K562 (cell line): Measurements from ENCODE around the gene GPATCH4. TPM values are rescaled to one million over a fixed set of nuclear protein-coding genes. Genes with fewer than 3 reads are reported as not detected.

Source experiments
- ATAC-seq: fragments of 200-7000 bp; cut with Tn5 transposase; 3 replicates; pipeline ENCODE4 v1.9.1; 2020; ENCODE audit warnings: moderate library complexity
- BruUV-seq: library from RNA; stranded (reverse); fragments of 400-500 nt; replicated peaks from 2 replicates; lab custom pipeline; 2021; lab: Mats Ljungman, UMichigan
- CTCF ChIA-PET: fragments of 300-600 bp; formaldehyde crosslinking; extraction: SDS; loops from one replicate; lab custom pipeline; 2021; ENCODE audit warnings: low intra/inter-chr PET ratio; lab: Yijun Ruan, JAX
- POLR2A ChIA-PET: fragments of 300-600, 350-650 bp; sonication (Branson Sonifier 250); formaldehyde crosslinking; extraction: SDS; loops from one replicate; lab custom pipeline; 2021; ENCODE audit warnings: antibody characterized with exemption, inconsistent platforms; lab: Yijun Ruan, JAX
- DNase-seq, 4 experiments: peaks; one replicate each; pipeline versions ENCODE4 v3.0.0 to v3.0.0-alpha.2; 2011 to 2018; ENCODE audit warnings: low spot score in 3 of 4, mixed read lengths in 3 of 4; ENCODE audit errors: extremely low read depth in 1 of 4
- FAIRE-seq: peaks from 2 replicates; lab custom pipeline; 2011; peaks lifted over from hg19 to GRCh38; lab: Jason Lieb, UNC
- H2AFZ ChIP-seq: 2 replicates; pipeline ENCODE4 v1.6.0; 2011; ENCODE audit warnings: low read depth, low read length, control low read depth, inconsistent platforms
- H3K27ac ChIP-seq: fragments of 200-600 bp; 3 replicates; pipeline ENCODE4 v1.8.0; 2011; ENCODE audit warnings: low read depth, mild to moderate bottlenecking, control low read depth, inconsistent platforms, low read length, moderate library complexity, mixed read lengths; ENCODE audit errors: extremely low read depth
- H3K27me3 ChIP-seq, 2 experiments: fragments of 300-600 bp in 1 of 2; 2 replicates in 1 of 2; 3 replicates in 1 of 2; pipeline versions ENCODE4 v1.6.0 to v1.8.0; 2011; ENCODE audit warnings: inconsistent platforms in 2 of 2, low read length in 2 of 2, mild to moderate bottlenecking in 1 of 2, mixed read lengths in 1 of 2, moderate library complexity in 1 of 2; ENCODE audit not compliant: control insufficient read depth in 2 of 2, insufficient read depth in 2 of 2
- H3K36me3 ChIP-seq: fragments of 300-600 bp; 3 replicates; pipeline ENCODE4 v1.8.0; 2011; ENCODE audit warnings: mild to moderate bottlenecking, low read length, inconsistent platforms; ENCODE audit not compliant: control insufficient read depth, insufficient read depth
- H3K4me1 ChIP-seq, 2 experiments: fragments of 200-600 bp in 1 of 2; replicated peaks in 1 of 2; 2 replicates in 1 of 2; 3 replicates in 1 of 2; pipeline versions ENCODE4 v1.5.1 to v1.8.0; 2011; ENCODE audit warnings: inconsistent platforms in 2 of 2, low read length in 2 of 2, mild to moderate bottlenecking in 1 of 2, mixed read lengths in 1 of 2, moderate library complexity in 1 of 2; ENCODE audit not compliant: control insufficient read depth in 2 of 2, insufficient read depth in 2 of 2
- H3K4me2 ChIP-seq: 2 replicates; pipeline ENCODE4 v1.6.1; 2011; ENCODE audit warnings: low read length, control low read depth, inconsistent platforms, mixed read lengths; ENCODE audit not compliant: insufficient read depth
- H3K4me3 ChIP-seq: fragments of 200-600 bp; sonication (generic), shearing (Covaris generic); 2 replicates; pipeline ENCODE4 v1.5.1; 2016; ENCODE audit warnings: control low read depth, inconsistent platforms
- H3K79me2 ChIP-seq: fragments of 200-600 bp; 3 replicates; pipeline ENCODE4 v1.8.0; 2011; ENCODE audit warnings: low read length, inconsistent platforms; ENCODE audit not compliant: control insufficient read depth, insufficient read depth
- H3K9ac ChIP-seq, 2 experiments: 2 replicates each; pipeline versions ENCODE4 v1.6.0 to v1.6.1; 2011; ENCODE audit warnings: low read depth in 2 of 2, low read length in 2 of 2, control low read depth in 1 of 2, inconsistent platforms in 1 of 2, mild to moderate bottlenecking in 1 of 2, mixed read lengths in 1 of 2; ENCODE audit not compliant: insufficient read depth in 1 of 2
- H3K9me1 ChIP-seq: one replicate; pipeline ENCODE4 v1.6.0; 2011; ENCODE audit warnings: inconsistent platforms, mild to moderate bottlenecking, low read length, moderate library complexity; ENCODE audit not compliant: control insufficient read depth, insufficient read depth
- H3K9me3 ChIP-seq: replicated peaks from 2 replicates; pipeline ENCODE4 v1.5.1; 2011; ENCODE audit warnings: low read depth, low read length, inconsistent platforms; ENCODE audit not compliant: control insufficient read depth, insufficient read depth
- H4K20me1 ChIP-seq: replicated peaks from 2 replicates; pipeline ENCODE4 v1.6.1; 2011; ENCODE audit warnings: low read length, inconsistent platforms, mixed read lengths; ENCODE audit not compliant: control insufficient read depth, insufficient read depth
- DIDO1 ChIP-seq: fragments of 450-650 bp; IDR thresholded peaks from 2 replicates; pipeline ENCODE4 v1.6.1; 2016; ENCODE audit warnings: low read depth, missing biosample characterization, missing genetic modification characterization
- ESRRB ChIP-seq: fragments of 250-450 bp; sonication (Bioruptor Pico); IDR thresholded peaks from 2 replicates; pipeline ENCODE4 v1.5.0; 2020; ENCODE audit warnings: mild to moderate bottlenecking, moderate library complexity, borderline replicate concordance
- HDAC8 ChIP-seq: fragments of 450-650 bp; IDR thresholded peaks from 2 replicates; pipeline ENCODE4 v1.6.1; 2016; ENCODE audit warnings: mild to moderate bottlenecking, missing genetic modification characterization, moderate library complexity, missing compliant biosample characterization
- HDGF ChIP-seq: fragments of 450-650 bp; IDR thresholded peaks from 2 replicates; pipeline ENCODE4 v1.6.1; 2016
- HNRNPLL ChIP-seq: fragments of 200-400 bp; formaldehyde crosslinking; IDR thresholded peaks from 2 replicates; pipeline ENCODE4 v1.6.1; 2017; ENCODE audit warnings: low read length, low read depth, mild to moderate bottlenecking; ENCODE audit not compliant: poor library complexity, severe bottlenecking
- NFIC ChIP-seq: fragments of 450-650 bp; IDR thresholded peaks from 2 replicates; pipeline ENCODE4 v1.6.1; 2017; ENCODE audit warnings: mild to moderate bottlenecking, inconsistent platforms
- SETDB1 ChIP-seq: IDR thresholded peaks from one replicate; pipeline ENCODE4 v1.6.1; 2012; ENCODE audit warnings: low read length, control low read depth, inconsistent platforms
- SIRT6 ChIP-seq: IDR thresholded peaks from one replicate; pipeline ENCODE4 v1.6.1; 2012; ENCODE audit warnings: low read depth, mild to moderate bottlenecking, control low read depth, inconsistent platforms, low read length, moderate library complexity
- ZNF316 ChIP-seq: fragments of 450-650 bp; IDR thresholded peaks from 2 replicates; pipeline ENCODE4 v1.6.1; 2016
- WGBS: fragments of 100-300 bp; shearing (Covaris generic); methylation state at CpG from one replicate; pipeline ENCODE4 v1.1.6; 2016; ENCODE audit warnings: low coverage, mixed read lengths; ENCODE audit not compliant: insufficient coverage; ENCODE audit errors: missing lambda C conversion rate; 5-methylcytosine and 5-hydroxymethylcytosine counted together
- in situ Hi-C: fragments of 300-500 bp; cut with MboI; formaldehyde crosslinking; loops from 4 replicates; pipeline ENCODE4 v1.15.0; 2018; ENCODE audit warnings: inconsistent platforms, mixed read lengths
- intact Hi-C: fragments of 100-400 bp; cut with micrococcal nuclease; formaldehyde crosslinking; loops from 2 replicates; pipeline ENCODE4 v1.14.2; 2022
- polyA plus RNA-seq, 8 experiments: library from polyadenylated mRNA; depleted of rRNA in 4 of 8; stranded (reverse) in 5 of 8; unstranded in 3 of 8; fragments of >200 nt; fragmentation: Nextera tagmentation in 2 of 8; fragmentation: Illumina TruSeq in 1 of 8; extraction: Ambion mirVana in 2 of 8; extraction: Trizol in 1 of 8; gene quantifications; 2 replicates each; pipeline versions ENCODE4 v1.2.1 to v1.2.3, GENCODE V29; 2011 to 2014; ENCODE audit warnings: inconsistent platforms in 1 of 8, missing spikeins in 1 of 8
- total RNA-seq, 7 experiments: library from RNA; depleted of rRNA in 6 of 7; stranded (reverse); fragments of >200 nt in 6 of 7; fragmentation: Illumina TruSeq in 2 of 7; extraction: Trizol in 2 of 7; gene quantifications; 2 replicates each; pipeline versions ENCODE4 v1.2.1 to v1.2.3, GENCODE V29; 2011 to 2021; ENCODE audit warnings: low replicate concordance in 1 of 7
- TF ChIP-seq, protein P1 (sequence below): fragments of 450-650 bp; IDR thresholded peaks from 2 replicates; pipeline ENCODE4 v1.6.1; 2016; ENCODE audit warnings: mild to moderate bottlenecking, moderate library complexity

The GPATCH4 gene
- total and polyA plus RNA-seq, 9 of the 15 experiments (the other 6 are each of a cell fraction or from before 2014, with no cell fraction given): 43.7 to 105 (median 76.5) TPM

DNA sequence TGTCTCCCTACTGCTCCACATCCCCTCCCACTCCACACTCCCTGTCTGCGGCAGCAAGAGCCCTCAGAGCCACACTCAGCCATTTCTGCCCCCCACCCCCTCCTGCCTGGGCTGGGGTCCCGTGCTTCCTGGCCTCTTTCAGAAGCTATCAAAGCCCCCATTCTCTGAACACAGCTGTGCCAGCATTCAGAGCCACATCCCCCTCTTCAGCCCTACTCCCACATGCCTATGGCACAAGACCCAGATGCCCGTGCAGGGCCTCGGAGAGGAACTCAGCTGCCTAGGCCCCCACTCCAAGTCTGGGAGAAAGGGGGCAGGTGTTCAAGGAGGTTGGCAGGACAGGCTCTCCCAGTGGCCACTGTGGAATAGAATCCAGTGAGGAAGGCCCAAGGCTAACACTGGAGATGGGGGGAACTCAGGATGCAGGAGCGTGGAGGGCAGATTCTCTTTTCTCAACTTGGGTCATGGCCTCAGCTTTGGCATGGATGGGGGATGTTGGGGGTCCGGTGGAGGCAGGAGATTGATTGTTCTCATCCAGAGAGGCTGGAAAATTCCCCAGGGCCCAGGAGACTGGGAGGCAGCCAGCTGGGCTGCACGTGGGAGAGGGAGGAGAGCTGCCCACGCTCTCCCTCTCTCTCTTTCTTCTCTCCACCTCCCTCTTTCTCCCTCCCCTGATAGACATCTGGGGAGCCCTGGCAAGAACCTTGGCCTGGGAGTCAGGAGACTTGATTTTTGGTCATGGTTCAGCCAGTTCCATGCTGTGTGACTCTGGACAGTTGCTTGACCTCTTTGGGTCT, 37.1 kb upstream of the GPATCH4 start (continued):
- peak; percentile 88 for TF ChIP-seq SIRT6

DNA sequence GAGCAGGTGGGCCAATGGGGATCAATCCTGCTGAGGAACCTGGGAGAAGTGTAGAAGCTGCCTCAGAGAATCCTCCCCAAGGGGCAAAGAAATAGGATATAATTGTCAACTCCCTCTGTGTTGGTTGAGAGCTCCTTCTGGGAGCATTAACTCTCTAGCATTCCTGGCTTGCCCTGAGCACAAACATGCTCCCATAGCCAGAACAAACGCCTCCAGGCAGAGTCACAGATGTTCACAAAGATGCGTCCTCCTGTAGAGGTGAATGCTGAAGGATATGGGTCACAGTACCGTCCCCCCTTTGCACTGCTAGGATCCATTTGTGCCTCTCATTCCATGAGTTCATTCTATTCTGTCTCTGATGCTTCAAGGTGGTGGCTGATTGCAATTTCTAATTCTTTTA, 31.1 kb upstream of the GPATCH4 start:
- BruUV-seq: no TSS peak
- no peaks in the 10 kb centered on the region for H3K79me2 ChIP-seq
- no peak overlapping the region for H3K9ac ChIP-seq
- DNase-seq (no peak), ATAC-seq (no peak), FAIRE-seq (no peak)
- peaks cover 0 to 3% of the 10 kb centered on the region in 2 experiments; a peak in 1 of 5 replicates for H3K4me1 ChIP-seq
- H3K36me3 ChIP-seq: no peaks in the 10 kb centered on the region
- intact Hi-C loops (no loop called here), in situ Hi-C loops (no loop called here)
- H3K4me3 ChIP-seq: no peak overlapping the region
- no peak overlapping the region for H3K4me2 ChIP-seq
- 0% methylated on average over 3 of the region's 3 CpGs for WGBS
- POLR2A ChIA-PET: interaction anchor here (0.6 to 3.3 kb wide), 3 partner anchors 9 to 227 kb away, joined by 3 to 21 read pairs (median 3); partner anchors contain the start of gene BCAN
- no peak overlapping the region for H2AFZ ChIP-seq
- 0 out of 2 replicates have a peak, but pooled peaks cover 3% of the 10 kb centered on the region for H4K20me1 ChIP-seq
- CTCF ChIA-PET: no interaction called here
- H3K9me3 ChIP-seq: no peaks in the 10 kb centered on the region
- no peak overlapping the region for H3K27ac ChIP-seq
- no peaks in the 10 kb centered on the region for H3K9me1 ChIP-seq
- peaks cover 20% of the 10 kb centered on the region in 2 experiments; a peak in 4 of 5 replicates for H3K27me3 ChIP-seq
- TF ChIP-seq HDAC8 (tag) (no peak), ZNF316 (no peak), DIDO1 (tag) (no peak), SETDB1 (no peak), HDGF (no peak), NFIC (no peak), HNRNPLL (no peak), ESRRB (CRISPR knock-in tag) (no peak)
- TF ChIP-seq, protein P1, sequence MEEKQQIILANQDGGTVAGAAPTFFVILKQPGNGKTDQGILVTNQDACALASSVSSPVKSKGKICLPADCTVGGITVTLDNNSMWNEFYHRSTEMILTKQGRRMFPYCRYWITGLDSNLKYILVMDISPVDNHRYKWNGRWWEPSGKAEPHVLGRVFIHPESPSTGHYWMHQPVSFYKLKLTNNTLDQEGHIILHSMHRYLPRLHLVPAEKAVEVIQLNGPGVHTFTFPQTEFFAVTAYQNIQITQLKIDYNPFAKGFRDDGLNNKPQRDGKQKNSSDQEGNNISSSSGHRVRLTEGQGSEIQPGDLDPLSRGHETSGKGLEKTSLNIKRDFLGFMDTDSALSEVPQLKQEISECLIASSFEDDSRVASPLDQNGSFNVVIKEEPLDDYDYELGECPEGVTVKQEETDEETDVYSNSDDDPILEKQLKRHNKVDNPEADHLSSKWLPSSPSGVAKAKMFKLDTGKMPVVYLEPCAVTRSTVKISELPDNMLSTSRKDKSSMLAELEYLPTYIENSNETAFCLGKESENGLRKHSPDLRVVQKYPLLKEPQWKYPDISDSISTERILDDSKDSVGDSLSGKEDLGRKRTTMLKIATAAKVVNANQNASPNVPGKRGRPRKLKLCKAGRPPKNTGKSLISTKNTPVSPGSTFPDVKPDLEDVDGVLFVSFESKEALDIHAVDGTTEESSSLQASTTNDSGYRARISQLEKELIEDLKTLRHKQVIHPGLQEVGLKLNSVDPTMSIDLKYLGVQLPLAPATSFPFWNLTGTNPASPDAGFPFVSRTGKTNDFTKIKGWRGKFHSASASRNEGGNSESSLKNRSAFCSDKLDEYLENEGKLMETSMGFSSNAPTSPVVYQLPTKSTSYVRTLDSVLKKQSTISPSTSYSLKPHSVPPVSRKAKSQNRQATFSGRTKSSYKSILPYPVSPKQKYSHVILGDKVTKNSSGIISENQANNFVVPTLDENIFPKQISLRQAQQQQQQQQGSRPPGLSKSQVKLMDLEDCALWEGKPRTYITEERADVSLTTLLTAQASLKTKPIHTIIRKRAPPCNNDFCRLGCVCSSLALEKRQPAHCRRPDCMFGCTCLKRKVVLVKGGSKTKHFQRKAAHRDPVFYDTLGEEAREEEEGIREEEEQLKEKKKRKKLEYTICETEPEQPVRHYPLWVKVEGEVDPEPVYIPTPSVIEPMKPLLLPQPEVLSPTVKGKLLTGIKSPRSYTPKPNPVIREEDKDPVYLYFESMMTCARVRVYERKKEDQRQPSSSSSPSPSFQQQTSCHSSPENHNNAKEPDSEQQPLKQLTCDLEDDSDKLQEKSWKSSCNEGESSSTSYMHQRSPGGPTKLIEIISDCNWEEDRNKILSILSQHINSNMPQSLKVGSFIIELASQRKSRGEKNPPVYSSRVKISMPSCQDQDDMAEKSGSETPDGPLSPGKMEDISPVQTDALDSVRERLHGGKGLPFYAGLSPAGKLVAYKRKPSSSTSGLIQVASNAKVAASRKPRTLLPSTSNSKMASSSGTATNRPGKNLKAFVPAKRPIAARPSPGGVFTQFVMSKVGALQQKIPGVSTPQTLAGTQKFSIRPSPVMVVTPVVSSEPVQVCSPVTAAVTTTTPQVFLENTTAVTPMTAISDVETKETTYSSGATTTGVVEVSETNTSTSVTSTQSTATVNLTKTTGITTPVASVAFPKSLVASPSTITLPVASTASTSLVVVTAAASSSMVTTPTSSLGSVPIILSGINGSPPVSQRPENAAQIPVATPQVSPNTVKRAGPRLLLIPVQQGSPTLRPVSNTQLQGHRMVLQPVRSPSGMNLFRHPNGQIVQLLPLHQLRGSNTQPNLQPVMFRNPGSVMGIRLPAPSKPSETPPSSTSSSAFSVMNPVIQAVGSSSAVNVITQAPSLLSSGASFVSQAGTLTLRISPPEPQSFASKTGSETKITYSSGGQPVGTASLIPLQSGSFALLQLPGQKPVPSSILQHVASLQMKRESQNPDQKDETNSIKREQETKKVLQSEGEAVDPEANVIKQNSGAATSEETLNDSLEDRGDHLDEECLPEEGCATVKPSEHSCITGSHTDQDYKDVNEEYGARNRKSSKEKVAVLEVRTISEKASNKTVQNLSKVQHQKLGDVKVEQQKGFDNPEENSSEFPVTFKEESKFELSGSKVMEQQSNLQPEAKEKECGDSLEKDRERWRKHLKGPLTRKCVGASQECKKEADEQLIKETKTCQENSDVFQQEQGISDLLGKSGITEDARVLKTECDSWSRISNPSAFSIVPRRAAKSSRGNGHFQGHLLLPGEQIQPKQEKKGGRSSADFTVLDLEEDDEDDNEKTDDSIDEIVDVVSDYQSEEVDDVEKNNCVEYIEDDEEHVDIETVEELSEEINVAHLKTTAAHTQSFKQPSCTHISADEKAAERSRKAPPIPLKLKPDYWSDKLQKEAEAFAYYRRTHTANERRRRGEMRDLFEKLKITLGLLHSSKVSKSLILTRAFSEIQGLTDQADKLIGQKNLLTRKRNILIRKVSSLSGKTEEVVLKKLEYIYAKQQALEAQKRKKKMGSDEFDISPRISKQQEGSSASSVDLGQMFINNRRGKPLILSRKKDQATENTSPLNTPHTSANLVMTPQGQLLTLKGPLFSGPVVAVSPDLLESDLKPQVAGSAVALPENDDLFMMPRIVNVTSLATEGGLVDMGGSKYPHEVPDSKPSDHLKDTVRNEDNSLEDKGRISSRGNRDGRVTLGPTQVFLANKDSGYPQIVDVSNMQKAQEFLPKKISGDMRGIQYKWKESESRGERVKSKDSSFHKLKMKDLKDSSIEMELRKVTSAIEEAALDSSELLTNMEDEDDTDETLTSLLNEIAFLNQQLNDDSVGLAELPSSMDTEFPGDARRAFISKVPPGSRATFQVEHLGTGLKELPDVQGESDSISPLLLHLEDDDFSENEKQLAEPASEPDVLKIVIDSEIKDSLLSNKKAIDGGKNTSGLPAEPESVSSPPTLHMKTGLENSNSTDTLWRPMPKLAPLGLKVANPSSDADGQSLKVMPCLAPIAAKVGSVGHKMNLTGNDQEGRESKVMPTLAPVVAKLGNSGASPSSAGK: no peak
